Measurements from ENCODE around the gene IER5L. TPM values are rescaled to one million over a fixed set of nuclear protein-coding genes. Genes with fewer than 3 reads are reported as not detected.
"Not testable (repeated sequence)": the region's sequence is repeated elsewhere in the genome, so short reads cannot be mapped to it uniquely, and the experiment has no call there.

Gene IER5L
- total RNA-seq, 1 donor from 2014 or later = 36.0 TPM

- Mint-ChIP-seq H3K36me3 (ENCODE audit: unreplicated experiment) (no peaks in the 10 kb centered on the region), H3K9me3 (ENCODE audit: unreplicated experiment) (peaks cover 11% of the 10 kb centered on the region), H3K27me3 (ENCODE audit: unreplicated experiment) (peaks cover 6% of the 10 kb centered on the region), H3K27ac (ENCODE audit: unreplicated experiment) (no peak overlapping the region), H3K4me1 (ENCODE audit: low read depth, unreplicated experiment) (peaks cover 8% of the 10 kb centered on the region), H3K4me3 (ENCODE audit: unreplicated experiment) (no peak overlapping the region)
- DNase-seq = no peak
- TF ChIP-seq CTCF (IDR thresholded peaks at IDR 0.05; ENCODE audit: partially characterized antibody, unreplicated experiment) = no peak
These were observed 12.9 kb downstream of the IER5L start for GRCh38 chr9:129165198-129165597.

- Mint-ChIP-seq H3K27ac (ENCODE audit: unreplicated experiment) (peak overlapping the region; percentile 68), H3K4me3 (ENCODE audit: unreplicated experiment) (no peak overlapping the region), H3K4me1 (ENCODE audit: low read depth, unreplicated experiment) (peaks cover 8% of the 10 kb centered on the region), H3K9me3 (ENCODE audit: unreplicated experiment) (peaks cover 11% of the 10 kb centered on the region), H3K27me3 (ENCODE audit: unreplicated experiment) (peaks cover 6% of the 10 kb centered on the region), H3K36me3 (ENCODE audit: unreplicated experiment) (no peaks in the 10 kb centered on the region)
- no peak for TF ChIP-seq CTCF (IDR thresholded peaks at IDR 0.05; ENCODE audit: partially characterized antibody, unreplicated experiment)
- DNase-seq = no peak
These were observed 13.7 kb downstream of the IER5L start for GRCh38 chr9:129164246-129164930.

DNA sequence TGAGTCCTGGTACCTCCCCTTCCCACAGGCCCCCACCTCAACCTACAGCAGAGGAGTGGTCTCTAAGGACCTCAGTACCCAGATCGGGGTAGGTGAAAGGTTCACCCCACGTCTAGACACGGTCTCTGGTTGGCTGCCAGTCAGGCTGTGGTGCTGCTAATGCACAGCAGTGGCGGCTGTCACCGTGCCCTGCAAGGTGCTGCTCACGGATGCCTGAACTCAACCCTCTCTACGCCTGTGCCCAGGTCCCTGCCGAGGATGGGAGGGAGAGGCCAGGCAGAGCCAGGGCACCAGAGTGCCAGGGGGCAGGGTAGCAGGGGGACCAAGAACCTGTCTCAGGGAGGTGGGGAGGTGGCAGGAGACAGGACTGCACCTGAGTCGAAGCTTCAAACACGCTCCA lies 14.3 kb downstream of the IER5L start:
- Mint-ChIP-seq H3K27me3 (ENCODE audit: unreplicated experiment) (peaks cover 9% of the 10 kb centered on the region), H3K9me3 (ENCODE audit: unreplicated experiment) (peaks cover 11% of the 10 kb centered on the region), H3K4me3 (ENCODE audit: unreplicated experiment) (no peak overlapping the region), H3K4me1 (ENCODE audit: low read depth, unreplicated experiment) (peaks cover 8% of the 10 kb centered on the region), H3K36me3 (ENCODE audit: unreplicated experiment) (no peaks in the 10 kb centered on the region), H3K27ac (ENCODE audit: unreplicated experiment) (no peak overlapping the region)
- no peak for TF ChIP-seq CTCF (IDR thresholded peaks at IDR 0.05; ENCODE audit: partially characterized antibody, unreplicated experiment)
- DNase-seq = no peak

GRCh38 chr9:129163198-129163670 lies 14.8 kb downstream of the IER5L start:
- H3K4me1 Mint-ChIP-seq (ENCODE audit: low read depth, unreplicated experiment); H3K36me3 Mint-ChIP-seq (ENCODE audit: unreplicated experiment); H3K4me3 Mint-ChIP-seq (ENCODE audit: unreplicated experiment); H3K27me3 Mint-ChIP-seq (ENCODE audit: unreplicated experiment); DNase-seq; H3K27ac Mint-ChIP-seq (ENCODE audit: unreplicated experiment): not testable (repeated sequence)
- peaks cover 11% of the 10 kb centered on the region for H3K9me3 Mint-ChIP-seq (ENCODE audit: unreplicated experiment)

DNA sequence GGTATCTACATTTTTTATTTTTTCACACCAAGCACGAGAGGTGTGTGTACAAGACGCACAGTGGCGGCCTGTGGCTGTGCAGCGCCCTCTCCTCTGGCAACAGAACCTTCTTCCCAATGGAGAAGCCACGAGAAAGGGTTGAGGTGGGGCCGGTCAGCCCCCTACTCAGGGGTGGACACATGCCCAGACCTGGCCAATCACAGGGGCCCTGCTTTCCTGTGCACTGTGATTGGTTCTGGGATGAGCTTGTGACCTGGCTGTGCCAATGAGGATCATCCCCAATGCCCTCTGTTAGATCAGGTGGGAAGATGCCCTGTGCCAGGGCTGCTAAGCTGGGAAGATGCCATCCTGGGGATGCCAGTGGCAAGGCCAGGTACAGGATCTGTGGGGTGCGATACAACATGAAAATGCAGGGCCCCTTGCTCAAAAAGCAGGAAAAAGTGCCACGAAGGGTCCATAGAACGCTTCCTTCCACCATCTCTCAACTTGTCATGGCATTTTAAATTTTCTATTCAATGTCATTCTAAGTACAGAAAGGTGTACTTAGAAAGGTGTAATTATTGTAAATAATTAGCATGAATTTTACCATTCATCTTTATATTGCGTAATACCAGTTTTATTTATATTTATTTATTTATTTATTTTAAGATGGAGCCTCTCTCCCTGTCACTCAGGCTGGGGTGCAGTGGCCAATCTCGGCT lies 15.4 kb downstream of the IER5L start:
- Mint-ChIP-seq H3K4me1 (ENCODE audit: low read depth, unreplicated experiment) (peaks cover 5% of the 10 kb centered on the region), H3K36me3 (ENCODE audit: unreplicated experiment) (no peaks in the 10 kb centered on the region), H3K27me3 (ENCODE audit: unreplicated experiment) (peaks cover 9% of the 10 kb centered on the region), H3K27ac (ENCODE audit: unreplicated experiment) (no peak overlapping the region), H3K9me3 (ENCODE audit: unreplicated experiment) (peaks cover 13% of the 10 kb centered on the region), H3K4me3 (ENCODE audit: unreplicated experiment) (no peak overlapping the region)
- DNase-seq = no peak
- no peak for TF ChIP-seq CTCF (IDR thresholded peaks at IDR 0.05; ENCODE audit: partially characterized antibody, unreplicated experiment)
